ENCODE results near the gene MAST4.
"Not testable (repeated sequence)": the region's sequence is repeated elsewhere in the genome, so short reads cannot be mapped to it uniquely, and the experiment has no call there.

MAST4 gene

DNA sequence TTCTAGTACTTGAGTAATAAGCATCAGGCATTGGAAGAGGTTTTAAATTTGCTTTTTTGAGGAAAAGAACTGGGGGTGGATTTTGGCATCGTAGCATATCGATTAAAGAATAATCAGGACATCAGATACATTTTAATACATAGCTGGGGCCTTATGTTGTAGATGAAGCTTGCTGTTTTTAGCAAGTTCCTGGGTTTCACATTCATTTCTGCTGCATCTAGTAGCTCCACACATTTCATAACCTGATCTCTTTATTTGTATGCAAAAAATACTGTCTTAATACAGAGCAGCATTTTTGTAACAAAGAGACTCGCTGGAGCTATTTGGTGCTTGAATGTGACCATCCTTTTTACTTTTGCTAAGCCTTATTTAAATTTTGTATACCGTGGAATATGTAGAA, 571.9 kb downstream of the MAST4 start:
- DNase-seq (ENCODE audit: low read depth in 1 of 2, low spot score in 1 of 2) = no peak

DNA sequence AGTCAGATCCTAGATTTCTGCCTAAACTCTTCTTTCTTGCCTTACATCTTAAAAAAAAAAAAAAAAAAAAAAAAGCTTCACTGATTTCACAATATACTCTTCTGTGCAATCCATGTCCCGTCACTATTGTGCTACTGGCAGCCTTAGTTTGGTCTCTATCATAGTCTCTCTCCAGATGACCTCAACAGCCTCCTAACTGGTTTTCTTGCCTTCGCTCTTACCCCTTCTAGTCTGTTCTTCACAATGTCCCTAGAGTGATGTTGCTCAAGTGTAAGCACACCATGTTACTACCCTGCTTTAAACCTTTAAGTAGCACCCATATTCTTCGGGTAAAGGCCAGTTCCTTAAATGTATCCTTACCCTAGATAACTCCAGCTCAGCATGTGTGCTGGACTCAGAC, 574.6 kb downstream of the MAST4 start:
- DNase-seq (ENCODE audit: low read depth in 1 of 2, low spot score in 1 of 2) = no peak

DNA sequence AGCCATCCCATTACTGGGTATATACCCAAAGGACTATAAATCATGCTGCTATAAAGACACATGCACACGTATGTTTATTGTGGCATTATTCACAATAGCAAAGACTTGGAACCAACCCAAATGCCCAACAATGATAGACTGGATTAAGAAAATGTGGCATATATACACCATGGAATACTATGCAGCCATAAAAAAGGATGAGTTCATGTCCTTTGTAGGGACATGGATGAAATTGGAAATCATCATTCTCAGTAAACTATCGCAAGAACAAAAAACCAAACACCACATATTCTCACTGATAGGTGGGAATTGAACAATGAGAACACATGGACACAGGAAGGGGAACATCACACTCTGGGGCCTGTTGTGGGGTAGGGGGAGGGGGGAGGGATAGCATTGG, 577.2 kb downstream of the MAST4 start:
- DNase-seq (ENCODE audit: low read depth in 1 of 2, low spot score in 1 of 2) = not testable (repeated sequence)

DNA sequence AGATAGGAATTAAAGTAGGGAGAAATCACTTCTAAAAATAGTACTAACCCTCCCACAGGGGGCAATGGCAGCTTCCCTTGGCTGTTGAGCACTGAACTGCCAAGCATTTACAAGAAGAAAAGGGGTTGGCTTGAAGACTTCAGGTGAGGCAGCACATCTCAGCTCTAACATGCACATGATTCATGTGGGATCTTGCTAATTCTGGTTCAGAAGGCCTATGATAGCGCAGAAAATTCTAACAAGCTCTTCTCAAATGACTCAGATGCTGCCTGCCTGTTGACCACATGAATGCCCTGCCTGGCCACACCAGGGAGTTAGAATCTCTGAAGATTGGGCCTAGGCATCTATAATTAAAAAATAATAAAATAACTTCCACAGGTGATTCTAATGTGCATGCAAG, 577.8 kb downstream of the MAST4 start:
- no peak for DNase-seq (ENCODE audit: low read depth in 1 of 2, low spot score in 1 of 2)

DNA sequence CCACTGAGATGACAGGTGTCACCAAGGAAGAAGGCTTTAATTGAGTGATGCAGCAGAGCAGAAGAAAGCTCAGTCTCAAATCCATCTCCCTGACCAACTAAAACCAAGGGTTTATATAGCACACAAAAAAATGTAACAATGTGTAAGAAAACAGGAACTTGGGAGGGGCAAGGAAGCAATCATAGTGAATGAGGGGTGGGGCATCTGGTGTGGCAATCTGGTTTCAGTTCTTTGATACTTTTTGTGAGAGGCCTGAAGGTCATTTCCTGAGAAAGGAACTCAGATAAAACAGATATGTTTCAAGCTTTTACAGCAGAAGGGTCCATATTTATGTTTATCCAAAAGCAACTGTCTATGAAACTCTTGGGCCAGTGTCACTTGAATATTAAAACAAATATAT, 580.7 kb downstream of the MAST4 start:
- no peak for DNase-seq (ENCODE audit: low read depth in 1 of 2, low spot score in 1 of 2)

DNA sequence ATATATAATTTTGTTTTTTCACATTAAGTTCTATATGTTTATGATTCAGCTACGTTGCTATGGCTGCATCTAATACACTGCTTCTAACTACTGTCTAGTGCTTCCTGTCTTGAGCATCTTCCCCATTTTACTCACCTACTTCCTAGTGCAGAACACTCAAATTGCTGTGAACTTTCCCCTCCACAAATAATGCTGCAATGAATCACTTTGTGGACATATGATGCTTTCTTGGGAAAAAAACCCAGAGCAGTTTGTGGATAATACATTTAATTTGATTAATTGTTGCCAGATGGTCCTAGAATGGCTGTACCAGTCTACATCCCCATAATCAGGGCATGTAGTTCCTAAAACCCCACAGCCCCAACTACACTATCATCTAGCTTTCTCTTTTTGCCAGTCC, 581.9 kb downstream of the MAST4 start:
- DNase-seq (ENCODE audit: low read depth in 1 of 2, low spot score in 1 of 2) = no peak

DNA sequence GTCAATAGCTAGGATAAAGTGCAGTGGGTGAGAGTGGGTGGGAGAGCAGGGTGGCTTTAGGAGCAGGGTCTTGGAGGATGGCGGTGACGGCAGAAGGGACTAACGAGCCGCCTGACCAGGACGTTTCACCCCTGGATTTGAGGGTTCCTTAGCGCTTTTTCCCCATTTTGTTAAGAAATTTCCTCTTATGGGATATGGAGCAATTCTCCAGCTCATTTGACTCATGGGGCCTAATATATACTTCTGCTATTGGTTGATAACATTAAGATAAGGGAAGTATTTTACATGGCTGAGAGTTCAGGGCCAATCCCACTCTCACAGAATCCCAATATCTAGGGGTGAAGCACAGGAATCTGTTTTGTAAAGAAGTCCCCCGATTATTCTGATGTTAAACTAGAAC, 582.8 kb downstream of the MAST4 start:
- DNase-seq (ENCODE audit: low read depth in 1 of 2, low spot score in 1 of 2) = no peak

DNA sequence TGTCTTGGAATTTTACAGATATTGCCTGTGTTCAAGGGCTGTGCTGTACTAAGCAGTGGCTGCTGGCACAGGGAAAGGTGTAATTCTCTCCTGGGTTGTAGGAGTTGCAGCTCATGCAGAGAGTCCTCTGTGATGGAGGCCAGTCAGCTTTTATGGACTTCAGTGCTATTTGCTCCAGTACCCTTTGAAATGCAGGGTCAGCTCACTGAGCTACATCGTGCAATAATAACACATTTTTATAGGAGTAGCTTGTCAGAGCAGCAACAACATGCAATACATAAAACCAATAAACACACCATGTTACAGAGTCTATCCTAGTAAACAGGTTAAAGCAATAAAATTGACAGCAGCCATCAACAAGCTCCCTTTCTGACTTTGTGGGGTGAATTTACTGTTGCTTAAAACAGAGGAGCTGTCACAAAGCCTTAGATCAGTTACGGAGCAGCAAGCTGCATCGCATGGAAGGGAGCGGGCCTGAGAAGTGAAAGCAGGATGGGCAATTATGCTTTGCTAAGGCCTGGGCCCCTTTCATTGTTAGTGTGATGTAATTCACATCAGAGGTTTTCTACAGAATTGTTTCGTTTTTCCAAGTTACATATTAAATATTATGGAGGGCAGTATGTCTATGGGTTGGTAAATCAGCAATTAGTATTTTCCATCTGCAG, 583.6 kb downstream of the MAST4 start:
- DNase-seq (ENCODE audit: low read depth in 1 of 2, low spot score in 1 of 2) = no peak

DNA sequence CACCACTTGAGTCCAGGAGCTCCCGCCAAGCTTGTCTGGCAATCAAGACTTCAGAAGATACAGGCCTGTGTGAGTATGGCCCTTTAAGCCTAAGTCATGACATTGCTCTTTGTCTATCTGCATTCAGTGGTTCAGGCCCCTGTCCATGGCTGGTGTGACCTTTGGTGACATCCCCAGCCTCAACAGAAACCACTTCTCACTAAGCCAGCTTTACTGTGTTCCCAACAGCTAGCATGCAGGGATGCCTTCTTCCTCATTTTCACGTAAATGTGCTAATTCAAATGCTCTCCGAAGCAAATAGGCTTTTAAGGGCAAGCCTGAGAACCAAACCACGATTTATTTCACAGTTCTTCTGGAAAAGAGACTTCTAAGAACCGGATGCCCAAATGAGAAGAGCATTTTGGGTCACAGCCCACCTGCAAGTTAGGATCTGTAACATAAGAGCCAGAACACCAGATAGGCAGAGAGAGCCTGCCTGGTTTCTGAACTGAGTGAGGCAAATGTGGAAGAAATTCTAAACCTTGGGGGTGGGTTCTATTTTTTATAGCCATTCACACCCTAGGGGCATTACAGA, 585.5 kb downstream of the MAST4 start:
- DNase-seq (ENCODE audit: low read depth in 1 of 2, low spot score in 1 of 2) = no peak

DNA sequence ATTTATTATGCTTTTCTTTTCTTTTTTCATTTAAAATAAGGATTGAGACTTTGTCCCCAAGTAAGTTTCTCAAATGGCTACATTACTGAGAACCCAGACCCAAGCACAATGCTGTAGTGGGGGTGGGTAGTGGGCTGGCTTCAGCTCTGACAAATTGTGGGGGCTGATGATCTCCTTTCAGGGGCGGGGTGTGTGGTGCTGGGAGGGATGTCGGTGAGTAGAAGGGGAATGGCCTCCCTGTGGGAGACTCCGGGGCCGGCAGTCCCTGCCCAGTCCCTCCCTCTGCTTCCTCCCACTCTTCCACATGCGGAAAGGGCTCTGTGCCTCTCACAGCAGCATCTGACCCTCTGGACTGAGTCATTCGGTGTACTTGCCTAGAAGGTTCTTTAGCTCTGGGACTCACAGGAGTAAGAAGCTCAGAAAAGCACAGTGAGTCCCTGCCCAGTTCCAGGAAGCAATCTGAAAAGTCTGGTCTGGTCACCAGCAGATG, 586.2 kb downstream of the MAST4 start:
- DNase-seq (ENCODE audit: low read depth in 1 of 2, low spot score in 1 of 2) = no peak

DNA sequence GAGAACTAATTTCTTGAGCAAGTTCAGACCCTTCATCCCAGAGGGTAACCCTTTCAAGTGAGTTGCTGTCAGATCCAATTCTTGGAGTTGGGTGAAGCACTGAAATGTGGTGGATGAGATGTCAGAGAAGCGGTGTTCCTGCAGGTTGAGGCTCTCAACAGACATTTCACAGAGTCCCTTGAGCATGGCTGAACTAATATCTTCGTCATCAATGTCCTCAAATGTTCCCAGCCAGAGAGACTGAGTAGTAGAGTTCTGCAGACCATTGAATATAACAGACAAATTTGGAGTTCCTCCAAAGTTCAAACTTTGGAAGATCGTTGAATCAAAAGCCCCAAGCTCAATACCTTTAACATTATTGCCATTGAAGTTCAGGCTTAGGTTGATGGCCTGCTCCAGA, 587.7 kb downstream of the MAST4 start:
- DNase-seq (ENCODE audit: low read depth in 1 of 2, low spot score in 1 of 2) = no peak

DNA sequence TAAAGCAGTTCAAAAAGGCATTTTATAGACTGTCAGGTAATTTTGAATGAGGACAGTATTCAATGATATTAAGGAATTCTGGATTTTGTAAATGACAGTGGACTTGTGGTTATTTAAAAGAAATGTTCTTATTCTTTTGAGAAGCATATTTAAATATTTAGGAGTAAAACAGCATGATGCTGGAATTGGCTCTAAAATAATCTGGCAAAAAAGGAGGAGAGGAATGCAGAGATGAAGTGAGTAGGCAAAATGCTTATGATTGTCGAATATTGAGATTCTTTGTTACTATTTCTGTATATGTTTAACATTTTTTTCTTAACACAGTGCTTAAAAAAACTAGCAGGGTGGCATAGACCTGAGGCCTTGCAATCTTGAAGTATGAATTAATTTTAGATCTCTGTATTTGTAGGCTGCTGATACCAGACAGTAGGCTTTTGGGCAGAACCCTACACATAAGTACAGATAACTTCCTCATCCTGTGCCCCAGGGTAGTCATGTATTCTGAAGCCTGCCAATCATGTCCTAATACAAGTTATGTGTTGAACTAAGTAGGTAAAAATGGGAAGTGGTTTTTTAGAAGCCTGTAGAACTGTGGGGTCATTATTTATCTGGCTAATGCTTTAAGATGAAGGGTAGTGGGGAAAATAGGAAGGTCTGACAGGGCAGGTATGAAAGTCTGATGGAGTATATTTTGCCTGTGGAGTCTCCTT, 591.0 kb downstream of the MAST4 start:
- no peak for DNase-seq (ENCODE audit: low read depth in 1 of 2, low spot score in 1 of 2)

DNA sequence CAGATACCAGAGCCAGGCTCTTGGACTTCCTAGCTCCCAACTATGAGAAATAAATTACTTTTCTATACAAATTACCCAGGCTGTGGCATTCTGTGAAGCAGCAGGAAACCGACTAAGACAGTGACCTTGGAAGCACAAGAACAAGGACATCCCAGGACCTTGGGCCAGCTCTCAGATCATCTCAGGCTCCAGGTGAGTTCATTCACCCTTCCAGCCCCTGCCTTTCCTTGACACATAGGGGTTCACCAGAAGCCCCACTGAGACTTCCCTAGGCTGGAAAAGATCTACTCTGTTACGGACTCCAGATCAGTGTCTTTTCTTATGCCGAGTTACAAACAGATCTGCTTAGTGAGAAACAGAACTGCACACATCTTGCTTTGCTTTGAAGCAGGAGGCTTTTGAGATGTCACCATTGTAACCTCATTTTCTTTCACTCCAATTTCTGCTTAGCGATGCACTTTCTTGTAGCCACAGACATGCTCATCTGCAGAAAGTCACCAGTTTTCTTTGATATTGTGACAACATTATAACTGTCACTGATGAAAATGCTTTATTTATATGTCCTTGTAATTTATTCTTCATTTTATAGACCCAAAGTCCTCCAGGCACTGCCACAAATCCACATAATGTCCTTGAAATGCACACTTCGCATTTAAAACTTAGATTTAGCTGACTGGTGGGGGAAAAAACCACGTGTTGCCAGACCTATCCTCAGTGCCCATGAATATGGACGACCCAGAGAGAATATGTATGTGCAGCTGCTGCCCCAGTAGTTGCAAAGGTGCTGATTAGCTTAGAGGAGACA, 592.3 kb downstream of the MAST4 start:
- DNase-seq (ENCODE audit: low read depth in 1 of 2, low spot score in 1 of 2) = no peak

DNA sequence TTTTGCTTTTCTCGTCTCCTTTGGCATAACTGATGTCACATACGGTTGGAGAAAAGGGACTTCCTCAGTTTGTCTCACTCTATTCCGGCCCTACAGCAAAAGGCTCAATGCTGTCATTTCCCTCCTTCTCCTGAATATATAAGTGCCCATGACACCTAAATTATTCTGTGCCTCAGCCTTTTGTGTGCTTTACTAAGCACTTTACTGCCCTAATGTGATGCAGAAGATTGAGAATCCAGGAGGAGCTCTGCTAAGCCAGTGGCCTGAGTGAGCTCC, 592.8 kb downstream of the MAST4 start:
- DNase-seq (ENCODE audit: low read depth in 1 of 2, low spot score in 1 of 2) = no peak

DNA sequence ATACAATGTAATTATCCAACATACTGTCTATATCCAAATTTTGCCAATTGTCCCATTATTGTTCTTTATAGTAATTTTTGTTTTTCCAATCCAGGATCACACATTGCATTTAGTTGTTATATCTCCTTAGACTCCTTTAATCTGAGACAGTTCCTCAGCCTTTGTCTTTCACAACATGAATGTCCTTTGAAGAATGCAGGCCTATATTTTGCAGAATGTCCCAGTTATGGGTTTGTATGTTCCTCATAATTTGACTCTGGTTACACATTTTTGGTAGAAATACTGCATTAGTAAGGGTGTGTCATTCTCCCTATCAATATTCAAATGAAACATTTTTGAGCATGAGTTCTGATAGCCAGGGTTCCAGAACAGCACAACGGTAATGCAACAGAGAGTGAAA, 593.7 kb downstream of the MAST4 start:
- no peak for DNase-seq (ENCODE audit: low read depth in 1 of 2, low spot score in 1 of 2)

DNA sequence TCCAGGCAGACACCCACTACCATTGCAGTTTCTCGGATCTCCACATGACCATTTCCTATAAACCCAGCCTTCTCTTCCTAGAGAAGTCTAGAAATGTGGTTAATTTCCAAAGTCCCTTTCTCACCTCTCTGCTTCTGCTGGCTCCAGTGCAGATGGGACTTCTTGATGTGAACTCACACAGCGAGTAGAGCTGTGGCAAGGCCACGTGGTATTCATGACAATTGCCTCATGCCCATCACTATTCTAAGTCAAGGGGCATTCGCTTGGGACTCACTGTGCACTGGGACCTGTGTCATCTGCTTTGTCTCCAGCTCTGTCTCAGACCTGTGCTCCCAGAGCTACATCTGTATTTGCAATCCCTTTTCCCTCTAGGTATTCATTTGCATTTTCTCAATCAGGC, 594.2 kb downstream of the MAST4 start:
- no peak for DNase-seq (ENCODE audit: low read depth in 1 of 2, low spot score in 1 of 2)

DNA sequence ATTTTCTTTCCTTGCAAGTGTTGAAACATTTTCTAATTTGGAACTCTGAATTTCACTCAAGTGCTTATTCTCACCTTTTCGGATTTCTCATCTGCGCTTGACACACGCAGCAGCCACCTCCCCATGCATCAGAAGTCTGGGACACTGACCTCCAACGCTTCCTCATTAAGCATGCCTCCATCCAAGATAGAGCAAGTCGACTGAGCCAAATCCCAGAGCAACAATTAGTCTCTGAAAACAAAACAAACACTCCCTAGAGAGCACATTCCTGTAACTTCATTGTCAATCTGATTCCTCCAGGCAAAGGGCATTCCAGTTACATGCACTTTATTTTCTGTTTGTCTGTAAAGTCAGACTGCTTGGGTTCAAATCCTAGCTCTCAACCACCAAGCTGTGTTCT, 594.7 kb downstream of the MAST4 start:
- DNase-seq (ENCODE audit: low read depth in 1 of 2, low spot score in 1 of 2) = no peak

DNA sequence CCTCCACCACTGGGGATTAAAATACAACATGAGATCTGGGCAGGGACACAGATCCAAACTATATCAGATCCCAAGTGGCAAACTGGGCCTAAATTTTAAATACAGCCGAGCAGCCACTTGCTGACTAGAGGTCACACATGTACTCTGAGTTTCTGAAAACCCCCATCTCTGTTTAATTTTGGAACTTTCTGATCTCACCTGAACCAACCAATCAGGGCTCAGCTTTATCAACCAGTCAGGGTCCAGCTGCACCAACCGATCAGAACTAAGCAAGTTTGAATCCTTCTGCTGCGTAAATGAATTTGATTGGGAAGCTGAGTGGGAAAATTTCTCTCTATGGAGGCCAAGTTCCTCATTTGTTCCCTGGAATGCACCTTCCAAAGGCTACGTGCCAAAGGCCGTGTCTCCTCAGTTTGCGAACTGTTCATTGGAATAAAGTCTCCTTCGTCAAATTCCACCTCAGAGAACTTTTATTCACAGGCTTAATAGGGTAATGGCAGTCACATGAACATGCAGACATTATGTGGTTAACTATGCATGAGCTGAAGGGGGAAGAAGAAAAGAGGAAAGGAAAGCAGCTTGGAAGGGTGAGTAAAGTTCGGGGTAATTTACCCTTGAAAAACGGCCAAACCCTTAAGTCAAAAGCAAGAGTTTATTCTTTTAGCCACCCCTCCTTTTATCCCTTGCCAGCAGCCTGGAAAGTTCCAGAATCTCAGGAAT, 596.7 kb downstream of the MAST4 start:
- DNase-seq (ENCODE audit: low read depth in 1 of 2, low spot score in 1 of 2) = no peak

DNA sequence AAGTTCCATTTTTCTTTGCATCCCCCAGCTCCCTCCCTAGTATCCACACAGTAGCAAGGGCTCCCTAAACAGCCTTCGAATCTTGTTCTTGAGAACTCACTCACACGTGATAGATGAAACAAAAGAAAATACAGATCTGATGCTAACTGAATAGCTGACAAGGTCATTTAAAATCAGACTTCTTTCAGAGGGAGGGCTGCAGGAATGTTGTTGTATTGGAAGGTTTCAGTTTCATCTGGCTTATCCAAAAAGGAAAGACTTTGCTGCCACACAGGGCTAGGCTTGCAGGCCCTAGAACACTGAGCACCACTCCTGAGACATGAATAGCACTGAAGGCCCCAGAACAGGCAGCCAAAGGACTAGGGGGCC, 597.2 kb downstream of the MAST4 start:
- DNase-seq (ENCODE audit: low read depth in 1 of 2, low spot score in 1 of 2) = no peak

DNA sequence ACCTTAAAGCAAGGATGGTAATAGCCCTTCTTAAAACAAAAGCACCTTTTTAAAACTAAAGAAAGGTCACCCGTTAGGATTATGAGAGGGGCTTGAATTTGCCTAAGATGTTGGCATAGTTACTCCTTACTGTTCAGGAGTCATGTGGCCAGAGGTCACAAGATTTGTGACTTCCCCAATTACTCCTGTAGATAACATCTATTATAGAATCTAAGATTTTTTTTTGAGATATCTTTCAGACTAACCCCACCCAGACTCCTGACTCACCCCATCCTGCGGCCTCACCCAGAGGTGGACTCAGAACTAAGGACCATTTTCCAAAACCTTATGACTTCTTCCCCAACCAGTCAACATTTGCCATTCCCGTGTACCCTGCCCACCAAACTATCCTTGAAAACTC, 598.0 kb downstream of the MAST4 start:
- DNase-seq (ENCODE audit: low read depth in 1 of 2, low spot score in 1 of 2) = no peak

Measured in stimulated activated CD4-positive, alpha-beta T cell treated with anti-CD3 and anti-CD28 coated beads, Interleukin-15, amount 100 ng/mL, for 1 hour (primary cell).